ENCODE data around the gene RER1.

RER1 gene

GRCh38 chr1:2375923-2376260 lies 15.7 kb upstream of the RER1 start:
- DNase-seq (ENCODE audit: low spot score): no peak

- DNase-seq (ENCODE audit: low spot score): no peak
Observed at GRCh38 chr1:2376261-2376741, 15.3 kb upstream of the RER1 start.

GRCh38 chr1:2376931-2377672 lies 14.5 kb upstream of the RER1 start:
- DNase-seq (ENCODE audit: low spot score): no peak

GRCh38 chr1:2377751-2378440 lies 13.7 kb upstream of the RER1 start:
- no peak for DNase-seq (ENCODE audit: low spot score)

- DNase-seq (ENCODE audit: low spot score): no peak
Observed at GRCh38 chr1:2378441-2378851, 13.2 kb upstream of the RER1 start.

- no peak for DNase-seq (ENCODE audit: low spot score)
Observed at GRCh38 chr1:2378956-2379732, 12.5 kb upstream of the RER1 start.

GRCh38 chr1:2379733-2380404 lies 11.8 kb upstream of the RER1 start:
- no peak for DNase-seq (ENCODE audit: low spot score)

GRCh38 chr1:2380816-2381591 lies 10.6 kb upstream of the RER1 start:
- peak; percentile 22 for DNase-seq (ENCODE audit: low spot score)

GRCh38 chr1:2381741-2382620 lies 9.7 kb upstream of the RER1 start:
- peak; percentile 59 for DNase-seq (ENCODE audit: low spot score)

GRCh38 chr1:2382621-2383361 lies 8.8 kb upstream of the RER1 start:
- DNase-seq (ENCODE audit: low spot score): peak; percentile 50

- no peak for DNase-seq (ENCODE audit: low spot score)
Observed at GRCh38 chr1:2383576-2383975, 8.1 kb upstream of the RER1 start.

GRCh38 chr1:2384130-2384860 lies 7.3 kb upstream of the RER1 start:
- DNase-seq (ENCODE audit: low spot score): no peak

GRCh38 chr1:2384941-2385481 lies 6.6 kb upstream of the RER1 start:
- DNase-seq (ENCODE audit: low spot score): no peak

- no peak for DNase-seq (ENCODE audit: low spot score)
Observed at GRCh38 chr1:2385606-2386280, 5.9 kb upstream of the RER1 start.

GRCh38 chr1:2386636-2387611 lies 4.7 kb upstream of the RER1 start:
- DNase-seq (ENCODE audit: low spot score): no peak
